ENCODE data around the gene GPR32. TPM values are rescaled to one million over a fixed set of nuclear protein-coding genes. Genes with fewer than 3 reads are reported as not detected.

The GPR32 gene
- total RNA-seq (2022; extraction: Qiagen RNA extraction) = not detected in 5 replicates

GRCh38 chr19:50770164-50770563 is at the start of gene GPR32:
Gene GPR32, plus strand, starts transcription at chr19:50770464. Its CDS starts 137 bp downstream, at chr19:50770601.

GRCh38 chr19:50723069-50723468 is 47.2 kb upstream of the GPR32 start, which contains the start of gene CLEC11A:
Gene CLEC11A, plus strand, starts transcription at chr19:50723364. Its CDS starts 162 bp downstream, at chr19:50723526.

GRCh38 chr19:50790396-50790795 is 20.1 kb downstream of the GPR32 start, which contains the start of gene ACP4:
Gene ACP4, plus strand, starts transcription at chr19:50790415. Its CDS starts 0 bp downstream, at chr19:50790415.

Other genes starting within 250 kb of the GPR32 start
- 0.28 to 0.51 TPM (median 0.50 TPM) in 5 replicates for gene LRRC4B, start 202.0 kb upstream of the GPR32 start, total RNA-seq (2022; extraction: Qiagen RNA extraction)
- 0.33 to 1.0 TPM (median 0.50 TPM) in 5 replicates for gene SYT3, start 130.6 kb upstream of the GPR32 start, total RNA-seq (2022; extraction: Qiagen RNA extraction)
- 3.3 to 13.3 TPM (median 11.5 TPM) in 5 replicates for gene C19orf81, start 121.0 kb upstream of the GPR32 start, total RNA-seq (2022; extraction: Qiagen RNA extraction)
- gene SHANK1, start 50.7 kb upstream of the GPR32 start, total RNA-seq (2022; extraction: Qiagen RNA extraction) = 0.02 to 0.34 TPM (median 0.20 TPM) in 5 replicates
- 7.2 to 11.4 TPM (median 10.0 TPM) in 5 replicates for gene CLEC11A, start 47.1 kb upstream of the GPR32 start, total RNA-seq (2022; extraction: Qiagen RNA extraction)
- gene ACP4, start 20.0 kb downstream of the GPR32 start, total RNA-seq (2022; extraction: Qiagen RNA extraction) = not detected in 5 replicates
- gene KLK1, start 53.3 kb downstream of the GPR32 start, total RNA-seq (2022; extraction: Qiagen RNA extraction) = 0.20 to 0.21 TPM (median 0.20 TPM) in 3 of 5 replicates, not detected in the others
- not detected in 5 replicates for gene KLK15, start 63.1 kb downstream of the GPR32 start, total RNA-seq (2022; extraction: Qiagen RNA extraction)
- gene KLK3, start 84.5 kb downstream of the GPR32 start, total RNA-seq (2022; extraction: Qiagen RNA extraction) = not detected in 5 replicates
- gene KLK2, start 103.0 kb downstream of the GPR32 start, total RNA-seq (2022; extraction: Qiagen RNA extraction) = 0.40 TPM in 1 of 5 replicates, not detected in the others
- gene KLK4, start 140.9 kb downstream of the GPR32 start, total RNA-seq (2022; extraction: Qiagen RNA extraction) = 0.16 to 0.30 TPM in 2 of 5 replicates, not detected in the others
- gene KLK5, start 182.6 kb downstream of the GPR32 start, total RNA-seq (2022; extraction: Qiagen RNA extraction) = not detected in 5 replicates
- gene KLK6, start 199.1 kb downstream of the GPR32 start, total RNA-seq (2022; extraction: Qiagen RNA extraction) = 0.19 to 0.51 TPM (median 0.36 TPM) in 5 replicates
- gene KLK7, start 213.5 kb downstream of the GPR32 start, total RNA-seq (2022; extraction: Qiagen RNA extraction) = not detected in 5 replicates
- gene KLK8, start 231.1 kb downstream of the GPR32 start, total RNA-seq (2022; extraction: Qiagen RNA extraction) = not detected in 5 replicates
- gene KLK10, start 249.2 kb downstream of the GPR32 start, total RNA-seq (2022; extraction: Qiagen RNA extraction) = 0.13 to 0.58 TPM (median 0.29 TPM) in 5 replicates

Data from A549 treated with Mapracorat at 1 μM for 4 hours (cell line).